Erythroblast (primary cell): ENCODE measurements around the gene TTLL4.

Experiments used
- DNase-seq, 2 experiments: peaks; one replicate each; lab custom pipeline; 2025; lab: John Stamatoyannopoulos, UW
- GATA1 ChIP-seq: IDR thresholded peaks from 2 replicates; pipeline ENCODE4 v1.6.1; 2011; ENCODE audit warnings: low read depth, mild to moderate bottlenecking, control low read depth, low read length, moderate library complexity
- POLR2A ChIP-seq: IDR thresholded peaks from 2 replicates; pipeline ENCODE4 v1.6.1; 2011; ENCODE audit warnings: mild to moderate bottlenecking, low read length

The TTLL4 gene

GRCh38 chr2:218694405-218695145 is 16.1 kb upstream of the TTLL4 start:
- no peak for DNase-seq
- TF ChIP-seq POLR2A (no peak), GATA1 (no peak)

GRCh38 chr2:218698885-218699284 is 11.8 kb upstream of the TTLL4 start:
- no peak for DNase-seq
- no peak for TF ChIP-seq POLR2A
- TF ChIP-seq GATA1, result no peak

- TF ChIP-seq POLR2A (no peak), GATA1 (no peak)
- DNase-seq, result no peak
Observed at GRCh38 chr2:218701806-218702205, 8.8 kb upstream of the TTLL4 start.

GRCh38 chr2:218703341-218703740 is 7.3 kb upstream of the TTLL4 start:
- no peak for TF ChIP-seq POLR2A
- no peak for TF ChIP-seq GATA1
- no peak for DNase-seq

- no peak for DNase-seq
- TF ChIP-seq GATA1 (no peak), POLR2A (no peak)
Observed at GRCh38 chr2:218708086-218708485, 2.5 kb upstream of the TTLL4 start.

- DNase-seq, result no peak
- TF ChIP-seq GATA1, result no peak
- TF ChIP-seq POLR2A, result no peak
Observed at GRCh38 chr2:218709908-218710307, 727 bp upstream of the TTLL4 start.

- no peak for DNase-seq
- TF ChIP-seq POLR2A (no peak), GATA1 (no peak)
Observed at GRCh38 chr2:218710334-218710686, 325 bp upstream of the TTLL4 start.

GRCh38 chr2:218711550-218711929 is 905 bp downstream of the TTLL4 start:
- peak; percentile 23 to 48 for DNase-seq
- TF ChIP-seq POLR2A (no peak), GATA1 (no peak)

- TF ChIP-seq POLR2A, result no peak
- no peak for TF ChIP-seq GATA1
- no peak for DNase-seq
Observed at GRCh38 chr2:218713922-218714321, 3.3 kb downstream of the TTLL4 start.

- DNase-seq, result no peak
- TF ChIP-seq GATA1, result no peak
- TF ChIP-seq POLR2A, result no peak
Observed at GRCh38 chr2:218716070-218716469, 5.4 kb downstream of the TTLL4 start.

GRCh38 chr2:218717262-218717661 is 6.6 kb downstream of the TTLL4 start:
- no peak for TF ChIP-seq POLR2A
- TF ChIP-seq GATA1, result no peak
- DNase-seq, result peak in 1 of 2 experiments; percentile 42

- no peak for DNase-seq
- TF ChIP-seq POLR2A (no peak), GATA1 (no peak)
Observed at GRCh38 chr2:218718058-218718457, 7.4 kb downstream of the TTLL4 start.

- no peak for TF ChIP-seq GATA1
- no peak for TF ChIP-seq POLR2A
- DNase-seq, result peak; percentile 20 to 41
Observed at GRCh38 chr2:218719457-218719856, 8.8 kb downstream of the TTLL4 start.

- DNase-seq, result no peak
- TF ChIP-seq POLR2A, result no peak
- no peak for TF ChIP-seq GATA1
Observed at GRCh38 chr2:218720048-218721041, 9.7 kb downstream of the TTLL4 start.
